HG03095 (cell line): ENCODE results near the gene SYTL2.

Experiments used
- ATAC-seq: cut with Tn5 transposase; IDR thresholded peaks from one replicate; pipeline ENCODE4 v1.9.1; 2021; ENCODE audit warnings: moderate library complexity; ENCODE audit not compliant: unreplicated experiment

The SYTL2 gene

DNA sequence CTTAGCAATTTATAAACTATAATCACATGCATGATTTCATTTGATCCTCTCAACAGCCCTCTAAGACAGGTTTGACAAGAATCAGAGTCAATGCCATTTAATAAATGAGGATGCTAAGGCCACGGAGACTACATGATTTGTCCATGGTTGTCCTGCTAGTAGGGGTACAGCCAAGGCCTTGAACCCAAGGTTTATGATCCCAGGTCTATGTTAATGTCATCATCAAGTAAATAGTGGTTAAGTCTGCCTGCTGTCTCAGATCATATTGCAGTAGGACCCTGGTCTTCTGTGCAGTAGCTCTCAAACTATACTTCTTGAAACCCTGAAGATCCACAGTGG, 17.7 kb upstream of the SYTL2 start:
- ATAC-seq = no peak

DNA sequence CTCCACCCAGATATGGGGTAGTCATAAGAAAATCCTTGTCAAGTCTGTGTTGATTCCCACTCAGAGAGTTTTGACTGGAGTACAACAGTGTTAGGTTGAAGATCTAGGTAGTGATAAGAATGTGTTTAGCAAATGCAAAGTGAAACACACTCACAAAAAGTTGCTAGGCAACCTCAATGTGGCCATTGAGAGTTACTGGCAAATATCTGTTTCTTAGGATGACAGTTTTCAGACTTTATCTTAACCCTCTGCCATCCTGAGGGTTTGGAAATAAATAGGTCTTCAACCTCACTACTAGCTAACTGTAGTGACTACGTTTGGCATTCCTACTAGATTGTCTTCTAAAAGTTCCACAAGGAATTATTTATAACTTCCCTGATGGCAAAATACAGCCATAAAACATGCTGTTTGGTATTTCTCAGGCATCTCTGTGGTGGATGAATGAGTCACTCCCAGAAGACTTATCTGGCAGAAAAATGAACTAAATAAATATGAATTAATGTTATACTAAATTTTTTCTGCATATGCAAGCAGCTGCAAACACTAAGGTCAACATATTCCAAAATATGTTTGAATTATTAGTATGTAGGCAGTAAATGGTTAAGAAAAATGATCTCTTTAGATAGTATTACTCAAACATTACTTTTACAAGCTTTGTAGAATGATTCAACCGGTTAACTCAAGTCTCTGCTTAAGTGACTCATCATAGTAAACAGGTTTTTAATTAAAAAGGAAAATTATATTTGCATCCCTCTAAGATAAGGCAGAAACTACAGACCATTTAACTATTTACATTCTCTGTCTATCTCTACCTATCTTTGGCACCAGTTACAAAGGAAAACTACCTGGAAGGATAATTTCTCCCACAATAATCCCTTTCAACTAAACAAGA, 17.1 kb upstream of the SYTL2 start:
- no peak for ATAC-seq

DNA sequence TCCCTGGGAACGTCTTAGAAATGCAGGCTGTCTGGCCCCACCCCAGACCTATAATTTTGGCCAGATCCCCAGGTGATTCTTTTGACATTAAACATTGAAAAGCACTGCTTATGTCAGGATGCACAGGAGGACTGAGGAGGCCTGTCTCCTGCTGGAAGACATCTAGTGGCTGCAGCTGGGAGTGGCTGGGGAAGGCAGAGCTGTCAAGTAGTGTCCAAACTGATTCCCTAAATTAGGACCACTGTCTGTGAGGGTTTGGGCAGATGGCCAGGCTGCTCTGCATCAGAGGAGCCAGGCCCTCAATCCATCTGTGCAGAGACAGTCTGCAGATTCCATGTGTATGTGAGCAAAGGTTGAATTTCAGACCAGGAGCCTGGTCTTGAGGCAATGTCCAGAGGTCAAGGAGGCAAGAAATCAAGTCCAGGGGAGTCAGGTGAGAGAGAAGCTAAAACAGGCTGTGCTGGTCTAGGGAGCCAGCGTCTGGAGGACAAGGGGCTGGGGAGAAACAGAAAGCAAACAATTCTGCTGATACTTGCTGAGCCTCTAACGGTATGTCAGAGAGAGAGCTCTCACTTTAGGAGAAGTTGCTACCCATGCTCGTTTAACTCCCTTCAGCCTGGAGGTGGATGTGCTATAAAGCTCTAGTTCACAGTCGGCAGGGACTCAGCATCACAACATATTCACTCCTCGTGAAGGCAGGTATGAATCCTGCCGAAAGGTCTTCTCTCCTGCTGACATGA, 15.3 kb upstream of the SYTL2 start:
- no peak for ATAC-seq

DNA sequence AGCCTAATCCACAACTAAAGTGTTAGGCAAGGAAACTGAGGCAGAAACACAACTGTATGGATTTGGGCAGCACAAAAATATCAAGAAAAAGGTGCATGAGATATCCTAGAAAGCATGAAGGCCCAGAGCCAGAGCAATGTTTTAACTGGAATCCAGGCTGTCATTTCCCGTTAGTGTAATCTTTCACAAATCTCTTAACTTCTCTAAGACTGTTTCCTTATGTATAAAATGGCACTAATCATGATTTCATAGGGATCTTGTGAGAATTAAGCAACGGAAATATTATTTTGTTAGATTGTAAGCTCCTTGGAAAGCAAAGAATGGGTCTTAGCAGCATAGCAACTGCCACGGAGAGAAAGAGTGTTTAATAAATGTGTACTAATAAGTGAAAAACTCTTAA, 14.7 kb upstream of the SYTL2 start:
- no peak for ATAC-seq

DNA sequence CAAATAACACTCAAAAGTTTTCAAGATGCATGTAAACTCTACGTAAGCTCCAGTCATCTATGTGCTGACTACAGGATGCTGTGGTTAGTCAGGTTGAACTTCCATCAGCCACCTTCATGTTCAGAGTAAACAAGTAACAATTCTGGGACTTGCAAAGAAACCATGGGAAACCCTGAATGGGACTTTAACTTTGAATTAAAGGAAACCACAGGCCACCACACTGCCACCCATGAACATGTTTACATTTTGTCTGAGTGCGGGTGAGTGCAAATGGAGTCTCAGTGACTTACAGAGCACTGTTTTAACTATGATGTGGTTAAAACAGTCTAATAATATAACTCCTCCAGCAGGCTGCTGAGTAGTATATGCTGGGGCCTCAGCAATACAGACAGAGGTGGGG, 12.9 kb upstream of the SYTL2 start:
- no peak for ATAC-seq

DNA sequence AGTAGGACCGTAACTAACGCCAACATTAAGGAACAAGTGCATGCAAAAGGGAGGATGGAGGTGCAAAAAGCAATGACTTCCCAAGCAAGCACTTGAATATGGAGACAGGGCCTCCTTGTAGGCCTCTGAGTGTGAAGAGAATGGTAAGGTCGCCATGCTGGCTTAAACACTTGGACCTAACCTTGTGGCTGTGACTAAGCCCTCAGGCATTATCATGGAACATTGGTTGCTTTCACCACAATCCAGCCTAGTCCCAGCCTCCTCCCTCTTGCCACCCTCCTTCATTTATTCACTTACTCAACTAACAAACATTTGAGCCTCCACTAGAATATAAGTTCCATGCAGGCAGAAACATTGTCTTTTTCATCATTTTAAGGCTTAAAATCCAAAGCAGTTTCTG, 11.9 kb upstream of the SYTL2 start:
- ATAC-seq = no peak

DNA sequence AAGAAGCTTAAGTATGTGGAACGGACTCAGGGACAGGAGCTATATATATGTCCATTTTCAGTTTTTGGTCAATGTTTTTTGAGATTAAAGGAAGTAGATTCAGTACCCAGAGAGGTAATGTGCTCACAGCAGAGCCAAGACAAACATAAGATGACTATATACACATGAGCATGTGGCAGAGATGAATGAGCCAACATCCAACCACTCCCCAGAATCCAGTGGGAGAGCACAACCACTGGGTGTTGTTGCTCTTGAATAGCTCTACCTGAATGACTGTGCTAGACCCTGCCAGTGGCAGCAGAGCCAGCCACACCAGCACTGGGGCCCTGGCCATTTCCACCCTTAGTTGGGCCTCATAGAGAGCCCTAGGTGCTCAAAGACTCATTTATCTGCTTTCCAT, 10.7 kb upstream of the SYTL2 start:
- no peak for ATAC-seq

DNA sequence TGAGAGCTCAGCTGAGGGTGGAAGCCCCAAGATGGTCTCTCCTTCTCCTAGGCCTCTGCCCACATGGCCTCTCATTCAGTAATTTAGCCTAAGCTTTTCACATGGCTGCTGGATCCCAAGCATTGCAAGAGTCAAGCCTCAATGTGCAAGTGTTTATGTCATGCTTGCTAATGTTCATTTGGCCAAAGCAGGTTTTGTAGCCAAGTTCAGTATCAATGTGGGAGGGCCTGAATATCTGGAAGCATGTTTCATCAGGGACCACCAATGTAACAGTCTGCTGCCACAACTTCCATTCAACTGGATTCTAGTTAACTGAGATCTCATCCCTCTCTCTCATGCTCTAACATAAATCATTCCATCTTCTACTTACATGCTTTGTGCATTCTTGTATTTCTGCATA, 8.5 kb upstream of the SYTL2 start:
- no peak for ATAC-seq

DNA sequence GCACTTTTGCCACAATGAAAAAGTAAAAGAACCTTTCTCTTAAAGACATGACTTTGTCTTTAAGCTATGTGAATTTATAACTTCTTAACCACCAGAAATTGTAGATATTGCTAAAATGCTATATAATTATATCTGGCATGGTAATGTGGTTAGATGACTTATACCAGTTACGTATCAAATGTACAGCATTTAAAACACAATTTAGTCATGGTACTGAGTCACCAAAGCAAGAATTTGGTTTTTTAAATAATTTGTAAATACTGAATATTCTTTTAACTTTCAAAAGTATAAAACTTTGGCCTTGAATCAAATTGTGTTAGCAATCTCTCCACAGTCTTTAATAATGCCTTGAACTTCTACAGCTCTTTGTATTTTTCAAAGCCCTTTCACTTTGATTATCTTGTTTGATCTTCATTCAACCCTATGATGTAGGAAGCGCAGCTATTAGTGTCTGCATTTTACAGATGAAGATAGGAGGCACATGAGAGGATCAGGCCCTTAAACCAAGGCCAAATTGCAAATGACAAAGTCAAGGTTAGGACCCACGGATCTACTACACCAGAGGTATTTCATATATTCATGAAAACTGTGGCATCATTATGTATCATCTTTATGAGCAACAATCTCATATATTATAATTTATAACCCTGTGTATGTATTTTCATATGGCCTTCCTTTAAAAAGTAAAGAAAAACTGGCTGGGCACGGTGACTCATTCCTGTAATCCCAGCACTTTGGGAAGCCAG, 4.4 kb upstream of the SYTL2 start:
- ATAC-seq = no peak

DNA sequence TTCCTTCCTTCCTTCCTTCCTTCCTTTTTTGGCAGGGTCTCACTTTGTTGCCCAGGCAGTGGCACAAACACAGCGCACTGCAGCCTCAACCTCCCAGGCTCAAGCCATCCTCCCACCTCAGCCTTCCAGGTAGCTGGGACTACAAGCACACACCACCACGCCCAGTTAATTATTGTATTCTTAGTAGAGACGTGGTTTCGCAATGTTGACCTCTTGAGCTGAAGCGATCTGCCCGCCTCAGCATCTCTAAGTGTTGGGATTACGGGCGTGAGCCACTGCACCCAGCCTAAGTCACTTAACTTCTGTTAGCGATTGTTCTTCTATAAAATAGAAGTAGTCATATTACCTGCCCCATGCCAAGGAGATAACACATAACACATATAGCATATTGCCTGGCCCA, 2.8 kb upstream of the SYTL2 start:
- no peak for ATAC-seq

DNA sequence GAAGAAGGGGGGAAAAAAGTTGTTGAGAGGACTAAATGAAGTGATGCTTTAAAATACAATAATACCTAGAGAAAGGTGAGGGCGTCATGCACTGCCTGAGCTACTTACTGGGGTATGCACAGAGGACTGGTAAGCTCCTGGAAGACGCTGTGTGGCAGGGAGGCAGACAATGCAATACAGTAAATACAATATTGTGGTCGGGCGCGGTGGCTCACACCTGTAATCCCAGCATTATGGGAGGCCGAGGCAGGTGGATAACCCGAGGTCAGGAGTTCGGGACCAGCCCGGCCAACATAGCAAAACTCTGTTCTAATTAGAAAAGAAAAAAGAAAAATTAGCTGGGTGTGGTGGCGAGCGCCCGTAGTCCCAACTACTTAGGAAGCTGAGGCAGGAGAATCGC, 683 bp upstream of the SYTL2 start:
- no peak for ATAC-seq

DNA sequence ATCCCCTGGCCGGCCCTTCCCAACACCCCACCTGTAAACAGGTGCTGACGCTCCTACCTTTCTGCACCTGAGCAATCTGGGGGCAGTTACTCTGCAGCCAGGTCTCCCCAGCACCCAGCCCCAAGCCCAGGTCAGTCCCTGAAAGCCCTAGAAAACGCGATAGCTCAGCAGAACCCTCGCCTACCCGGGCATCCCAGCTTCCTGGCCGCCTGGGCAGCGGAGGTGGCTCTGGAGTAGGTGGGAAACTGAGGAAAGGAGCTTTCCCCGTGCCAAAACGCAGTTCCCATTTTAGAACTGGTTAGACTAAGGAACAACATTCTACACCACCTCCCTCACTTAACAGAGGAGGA, 445 bp downstream of the SYTL2 start:
- ATAC-seq = no peak

DNA sequence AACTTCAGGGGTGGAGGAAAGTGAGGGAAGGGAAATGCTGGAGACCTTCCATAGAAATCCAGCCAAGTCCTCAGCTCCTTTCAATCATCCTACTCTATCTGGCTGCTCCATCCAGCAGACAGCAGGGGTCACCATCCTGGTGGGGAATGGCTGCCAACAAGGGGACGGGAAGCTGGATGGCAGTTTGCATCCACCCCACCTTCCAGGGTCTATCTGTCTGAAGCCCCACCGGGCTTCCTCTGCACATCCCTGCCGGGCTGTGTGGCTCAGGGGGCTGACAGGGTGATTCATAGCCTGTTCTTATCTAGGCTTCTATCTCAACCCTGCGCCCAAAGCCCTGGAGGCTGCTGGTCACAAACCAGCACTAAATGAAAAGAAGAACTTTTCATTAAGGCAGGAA, 1.1 kb downstream of the SYTL2 start:
- ATAC-seq = no peak

DNA sequence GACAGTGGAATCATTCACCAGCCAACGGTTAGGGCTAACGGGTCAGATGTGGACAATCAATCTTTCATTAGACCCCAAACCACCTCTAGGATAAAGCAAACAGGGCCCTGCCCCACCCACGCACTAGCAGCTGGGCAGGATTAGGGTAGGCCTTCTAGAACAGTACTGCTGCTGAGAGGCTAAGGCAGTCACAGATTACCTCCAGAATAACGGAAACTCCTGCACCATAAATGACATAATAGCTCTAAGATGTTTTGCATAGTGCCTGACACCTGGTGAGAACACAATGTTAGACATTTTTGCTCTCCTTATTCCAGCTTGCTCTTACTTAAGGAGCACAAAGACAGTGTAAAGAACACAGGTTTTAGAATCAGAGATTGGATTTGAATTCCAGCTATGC, 1.8 kb downstream of the SYTL2 start:
- peak; percentile 57 for ATAC-seq

DNA sequence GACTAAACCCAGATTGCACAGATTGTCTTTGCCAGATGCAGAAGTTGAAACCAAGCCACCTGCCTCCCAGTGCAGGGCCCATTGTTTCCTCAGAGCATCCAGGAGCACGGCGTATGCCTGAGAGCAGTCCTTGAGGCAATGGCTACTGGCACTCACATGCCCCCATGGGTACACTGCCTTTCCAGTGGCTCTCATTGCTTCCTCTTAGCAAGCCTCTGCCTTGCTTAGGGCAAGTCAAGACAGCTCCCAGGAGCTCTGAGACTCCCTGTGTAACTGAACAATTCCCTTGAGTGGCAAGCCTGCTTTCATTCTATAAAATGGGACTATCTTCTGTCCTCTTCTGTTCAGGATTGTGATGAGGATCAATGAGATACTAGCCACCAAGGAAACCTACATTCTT, 4.1 kb downstream of the SYTL2 start:
- ATAC-seq = no peak

DNA sequence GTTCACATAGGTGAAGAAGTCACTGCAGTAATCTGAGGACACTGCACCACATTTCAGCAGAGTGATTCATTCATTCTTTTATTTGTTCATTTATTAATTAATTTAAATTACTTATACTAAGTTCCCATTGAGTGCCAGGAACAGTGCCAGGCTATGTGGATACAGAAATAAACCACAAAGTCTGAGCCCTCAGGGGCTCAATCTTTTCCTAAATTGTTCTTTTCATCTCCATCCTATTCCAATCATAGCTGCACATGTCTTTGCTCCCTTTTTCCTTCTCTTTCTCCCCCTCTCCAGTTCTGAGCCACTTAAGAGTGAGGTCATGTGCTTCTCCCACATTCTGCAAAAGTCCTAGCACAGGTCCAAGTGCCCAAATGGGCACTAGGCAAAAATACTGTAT, 4.9 kb downstream of the SYTL2 start:
- no peak for ATAC-seq

DNA sequence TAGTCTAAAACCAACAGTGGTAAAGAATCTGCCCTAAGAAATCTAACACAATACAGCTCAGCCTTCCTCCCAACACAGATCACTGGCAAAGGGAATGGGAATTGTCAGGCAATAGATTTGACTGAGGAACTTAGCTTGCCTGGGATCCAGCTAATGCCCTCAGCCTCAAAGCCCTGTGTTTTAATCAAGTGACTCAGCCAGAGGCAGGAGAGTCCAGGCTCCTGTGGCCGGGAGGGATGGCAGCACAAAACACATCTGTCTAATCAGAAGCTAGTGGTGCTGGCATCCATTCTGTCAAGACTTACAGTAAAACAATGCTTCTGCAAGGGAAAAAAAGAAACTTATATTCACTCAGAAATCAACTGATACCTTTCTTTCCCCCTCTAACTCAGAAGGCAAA, 5.6 kb downstream of the SYTL2 start:
- ATAC-seq = no peak

DNA sequence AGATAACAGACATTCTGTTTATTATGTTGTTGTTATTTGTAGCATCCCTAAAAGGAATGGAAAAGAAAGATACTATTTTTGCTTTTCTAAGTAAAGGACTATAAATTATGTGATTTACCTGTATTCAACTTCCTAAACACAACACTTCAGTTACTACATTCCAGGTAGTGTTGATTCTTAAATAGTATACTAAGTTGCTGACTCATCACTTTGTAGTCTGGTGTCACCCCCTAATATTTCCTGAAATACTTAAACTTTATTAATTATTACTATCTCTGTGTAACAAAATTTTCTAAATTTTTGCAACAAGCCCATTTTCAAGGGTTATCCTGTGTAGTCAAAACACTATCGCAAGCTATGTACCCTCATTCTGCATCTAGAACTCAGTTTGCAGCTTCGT, 7.0 kb downstream of the SYTL2 start:
- no peak for ATAC-seq

DNA sequence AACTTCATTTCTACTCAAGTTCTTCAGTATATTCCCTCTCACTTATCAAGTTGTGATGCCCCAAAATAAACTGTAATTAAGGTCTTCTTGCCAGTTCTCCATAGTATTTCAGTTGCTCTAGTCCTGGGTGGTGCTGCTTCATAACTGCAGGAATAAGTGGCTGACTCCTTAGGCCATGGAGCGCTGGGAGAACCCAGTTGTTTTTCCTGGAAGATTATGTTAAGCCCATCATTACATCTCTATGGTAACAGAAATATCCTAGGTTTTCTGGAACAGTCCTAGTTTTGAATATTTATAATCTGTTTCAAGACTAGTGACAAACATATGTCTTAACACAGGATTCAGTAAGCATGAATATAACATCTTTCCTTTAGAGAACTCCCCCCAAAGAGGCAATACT, 7.6 kb downstream of the SYTL2 start:
- ATAC-seq = no peak

DNA sequence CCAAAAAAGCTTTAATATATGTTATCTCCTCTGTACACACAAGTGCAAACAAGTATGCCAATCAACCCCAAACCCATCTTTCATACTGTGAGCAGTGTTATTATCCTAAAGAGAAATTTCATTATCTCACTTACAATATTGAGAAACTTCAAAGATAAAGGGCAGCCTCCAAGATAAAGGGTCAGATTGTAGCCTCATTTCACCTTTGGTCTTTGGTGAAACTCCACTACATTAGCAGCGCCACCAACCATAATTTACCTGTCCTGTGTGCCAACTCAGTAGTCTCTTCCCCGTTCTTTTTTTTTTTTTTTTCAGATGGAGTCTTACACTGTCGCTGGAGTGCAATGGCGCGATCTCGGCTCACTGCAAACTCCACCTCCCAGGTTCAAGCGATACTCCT, 9.4 kb downstream of the SYTL2 start:
- ATAC-seq = no peak

DNA sequence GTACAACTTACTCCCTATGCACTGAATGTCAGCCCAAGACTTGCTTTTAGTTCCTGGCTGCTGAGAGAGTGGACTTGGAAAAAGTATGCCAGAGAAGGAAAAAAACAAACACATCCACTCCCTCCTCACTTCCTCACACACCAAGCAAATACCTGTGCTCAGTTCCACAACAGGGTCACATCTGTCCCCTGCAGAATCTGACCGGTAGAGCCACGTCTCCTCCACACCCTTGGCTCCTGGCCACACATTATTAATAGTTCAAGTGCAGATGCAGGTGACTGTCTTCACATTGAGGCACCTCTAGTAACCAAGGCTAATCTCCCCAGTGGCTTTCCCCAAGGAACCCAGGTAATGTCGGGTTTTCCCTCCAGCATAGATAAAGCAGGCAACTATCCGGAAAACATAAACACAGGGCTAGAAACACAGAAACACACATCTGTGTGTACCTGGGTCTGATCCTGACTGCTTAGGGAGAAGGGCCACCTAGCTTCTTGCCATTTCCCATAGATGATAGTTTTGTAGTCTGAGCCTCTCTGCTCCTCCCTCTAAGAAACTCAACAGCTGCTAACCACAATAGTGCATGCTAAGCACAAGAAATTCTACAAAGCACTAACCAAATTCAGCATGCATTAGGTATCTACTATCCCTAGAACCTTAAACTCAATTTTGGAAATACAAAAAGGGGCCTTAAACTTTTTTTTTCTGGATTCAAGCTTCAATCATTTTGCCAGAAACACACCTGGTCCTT, 10.2 kb downstream of the SYTL2 start:
- ATAC-seq = no peak
